Panc1 (cell line): ENCODE data around the gene LRRC49.

ENCODE experiments used
- CTCF ChIP-seq: fragments of 450-650 bp; IDR thresholded peaks from 2 replicates; pipeline ENCODE4 v1.5.1; 2017; ENCODE audit warnings: mild to moderate bottlenecking
- POLR2AphosphoS5 ChIP-seq: IDR thresholded peaks from 2 replicates; pipeline ENCODE4 v1.6.1; 2012; ENCODE audit warnings: mild to moderate bottlenecking, low read depth, low read length, moderate library complexity

- TF ChIP-seq CTCF (no peak), POLR2AphosphoS5 (no peak)
Observed at GRCh38 chr15:70873232-70874054, 19.2 kb upstream of the LRRC49 start.
